22Rv1 (cell line): ENCODE data around the gene PAEP.

Source experiments
- CTCF ChIP-seq: fragments of 450-650 bp; IDR thresholded peaks from 2 replicates; pipeline ENCODE4 v1.5.1; 2017; ENCODE audit warnings: mild to moderate bottlenecking
- ZFX ChIP-seq: fragments of 450-650 bp; IDR thresholded peaks from 2 replicates; pipeline ENCODE4 v1.6.1; 2017; ENCODE audit warnings: antibody characterized with exemption, borderline replicate concordance

GRCh38 chr9:135559606-135560005, 1.9 kb upstream of the PAEP start:
- TF ChIP-seq CTCF (no peak), ZFX (no peak)
